Heart left ventricle (tissue), 13 donors: ENCODE measurements around the gene SLC7A7.

Experiments
- CTCF ChIP-seq, 12 donors: fragments of 200-600 bp; sonication (generic) in 4 of 12; IDR thresholded peaks; one replicate each; pipeline versions ENCODE4 v1.5.0 to v1.8.0; 2018 to 2022; ENCODE audit warnings: antibody characterized with exemption in 12 of 12, mild to moderate bottlenecking in 5 of 12
- POLR2A ChIP-seq, 2 donors: fragments of 450-650 bp; IDR thresholded peaks; one replicate each; pipeline ENCODE4 v1.6.1; 2017; ENCODE audit warnings: antibody characterized with exemption in 2 of 2, mild to moderate bottlenecking in 2 of 2, moderate library complexity in 2 of 2
- donor health status: ischemic (EF 13 %, LVEDD 7.1; RV severe dilation, severe dysfunction).
- donor health status: DM: no; HTN: yes; CAD: no.
- donor health status: DM: no; HTN: no; CAD: no.
- donor health status: ischemic (EF 25% LVEDD 6.9; RV normal size, moderate dysfunction).
- donor health status: ischemic (EF 25% LVEDD 5.7; RV mildly dilated, moderate dysfunction).
- donor health status: ischemic (EF 35%, LVEDD 5.7; RV mildly dilated, moderate dysfunction).
- donor health status: nonischemic (EF 11% LVEDD 7.7; RV severe dilation, severe dysfunction).
- donor health status: DM: yes; HTN: yes; CAD: no.
- donor health status: PGD.
- donor health status: ischemic (EF 29% LVEDD 5.4; RV normal size, mild dysfunction).
- donor health status: nonischemic (EF 23%, LVEDD 6.1; RV moderate dilation, normal function).

GRCh38 chr14:22822016-22822570 lies 6.9 kb upstream of the SLC7A7 start:
- TF ChIP-seq CTCF (IDR thresholded peaks at IDR 0.05) (no peak), POLR2A (IDR thresholded peaks at IDR 0.05) (no peak)
